Mesendoderm (in vitro differentiated cells): ENCODE results near the gene AGXT.

Source experiments
- DNase-seq: peaks from one replicate; pipeline ENCODE4 v3.0.0; 2013
- H2AK5ac ChIP-seq: 2 replicates; pipeline ENCODE4 v1.6.1; 2013; ENCODE audit warnings: low read length, inconsistent platforms
- H2BK120ac ChIP-seq: 2 replicates; pipeline ENCODE4 v1.6.1; 2013; ENCODE audit warnings: low read depth, mild to moderate bottlenecking, low read length, moderate library complexity, mixed read lengths
- H2BK15ac ChIP-seq: replicated peaks from 2 replicates; pipeline ENCODE4 v1.6.1; 2013; ENCODE audit warnings: low read depth, mild to moderate bottlenecking, moderate library complexity
- H2BK5ac ChIP-seq: 2 replicates; pipeline ENCODE4 v1.6.1; 2013; ENCODE audit warnings: low read length, inconsistent platforms
- H3K18ac ChIP-seq: 2 replicates; pipeline ENCODE4 v1.6.1; 2013; ENCODE audit warnings: mild to moderate bottlenecking, low read length, mixed read lengths
- H3K23ac ChIP-seq: one replicate; pipeline ENCODE4 v1.6.1; 2013; ENCODE audit warnings: low read length
- H3K27ac ChIP-seq: 2 replicates; pipeline ENCODE4 v1.5.1; 2013; ENCODE audit warnings: low read depth, mild to moderate bottlenecking, inconsistent platforms, low read length, moderate library complexity
- H3K27me3 ChIP-seq: 2 replicates; pipeline ENCODE4 v1.6.1; 2013; ENCODE audit warnings: low read length, control low read depth, mild to moderate bottlenecking, inconsistent platforms; ENCODE audit not compliant: insufficient read depth, poor library complexity
- H3K36me3 ChIP-seq: 2 replicates; pipeline ENCODE4 v1.6.1; 2013; ENCODE audit warnings: low read length, inconsistent platforms; ENCODE audit not compliant: control insufficient read depth, insufficient read depth
- H3K4ac ChIP-seq: one replicate; pipeline ENCODE4 v1.6.1; 2013; ENCODE audit warnings: low read depth, mild to moderate bottlenecking, low read length, moderate library complexity
- H3K4me1 ChIP-seq: 2 replicates; pipeline ENCODE4 v1.6.1; 2013; ENCODE audit warnings: low read depth, low read length, inconsistent platforms; ENCODE audit not compliant: control insufficient read depth
- H3K4me2 ChIP-seq: 2 replicates; pipeline ENCODE4 v1.6.1; 2013; ENCODE audit warnings: low read length
- H3K4me3 ChIP-seq: 2 replicates; pipeline ENCODE4 v1.5.1; 2013; ENCODE audit warnings: mild to moderate bottlenecking, low read length
- H3K56ac ChIP-seq: one replicate; pipeline ENCODE4 v1.6.1; 2013; ENCODE audit warnings: low read length
- H3K79me1 ChIP-seq: 2 replicates; pipeline ENCODE4 v1.6.1; 2013; ENCODE audit warnings: low read length, inconsistent platforms
- H3K79me2 ChIP-seq: 2 replicates; pipeline ENCODE4 v1.6.1; 2013; ENCODE audit warnings: mild to moderate bottlenecking, low read length; ENCODE audit not compliant: control insufficient read depth, insufficient read depth
- H3K9ac ChIP-seq: 2 replicates; pipeline ENCODE4 v1.6.1; 2013; ENCODE audit warnings: low read length, inconsistent platforms
- H4K5ac ChIP-seq: one replicate; pipeline ENCODE4 v1.6.1; 2013; ENCODE audit warnings: low read length
- H4K8ac ChIP-seq: one replicate; pipeline ENCODE4 v1.6.1; 2013; ENCODE audit warnings: low read depth, mild to moderate bottlenecking, control low read depth, low read length, moderate library complexity
- WGBS: extraction: QIAGEN DNeasy Blood & Tissue Kit; methylation state at CpG from one replicate; pipeline ENCODE4 v1.1.7; 2013; ENCODE audit warnings: low lambda C conversion rate, missing lambda C conversion rate; ENCODE audit not compliant: insufficient coverage; ENCODE audit errors: extremely low coverage; 5-methylcytosine and 5-hydroxymethylcytosine counted together

Gene AGXT

GRCh38 chr2:240895656-240896388 is 27.2 kb downstream of the AGXT start, which contains the start of gene MAB21L4:
Gene MAB21L4 (minus strand): TSS chr2:240896156. CDS start chr2:240895997, 159 bp downstream.
- Histone ChIP-seq H3K18ac (no peak within 1 kb of the TSS), H4K8ac (no peak within 1 kb of the TSS), H3K79me2 (no peaks in the 10 kb centered on the region), H2AK5ac (no peak within 1 kb of the TSS), H2BK15ac (no peak within 1 kb of the TSS), H3K27ac (no peak within 1 kb of the TSS), H3K79me1 (no peaks in the 10 kb centered on the region), H3K4ac (peak within 1 kb of the TSS; percentile 17), H3K4me1 (no peaks in the 10 kb centered on the region), H3K4me3 (no peak within 1 kb of the TSS), H2BK5ac (no peak within 1 kb of the TSS), H3K27me3 (no peaks in the 10 kb centered on the region), H3K9ac (no peak within 1 kb of the TSS), H3K23ac (no peak within 1 kb of the TSS), H3K36me3 (no peaks in the 10 kb centered on the region), H2BK120ac (no peak within 1 kb of the TSS), H3K56ac (no peak within 1 kb of the TSS), H3K4me2 (no peak within 1 kb of the TSS), H4K5ac (no peak within 1 kb of the TSS)
- WGBS, result no CpG with 5 or more reads among the region's 24 CpGs
- peak; percentile 77 for DNase-seq

- Histone ChIP-seq H3K56ac (no peak overlapping the region), H3K23ac (no peak overlapping the region), H3K4me1 (no peaks in the 10 kb centered on the region), H4K8ac (no peak overlapping the region), H3K9ac (no peak overlapping the region), H3K27ac (no peak overlapping the region), H2BK120ac (no peak overlapping the region), H4K5ac (no peak overlapping the region), H3K4ac (peak overlapping the region; percentile 17), H3K79me2 (no peaks in the 10 kb centered on the region), H3K18ac (no peak overlapping the region), H3K4me3 (no peak overlapping the region), H2AK5ac (no peak overlapping the region), H3K79me1 (no peaks in the 10 kb centered on the region), H2BK15ac (no peak overlapping the region), H3K36me3 (no peaks in the 10 kb centered on the region), H2BK5ac (no peak overlapping the region), H3K4me2 (no peak overlapping the region), H3K27me3 (no peaks in the 10 kb centered on the region)
- WGBS, result no CpG with 5 or more reads among the region's 7 CpGs
- no peak for DNase-seq
Observed at GRCh38 chr2:240896394-240896793, 27.8 kb downstream of the AGXT start.

GRCh38 chr2:240896871-240897692 is 28.5 kb downstream of the AGXT start:
- Histone ChIP-seq H3K27ac (no peak overlapping the region), H2BK15ac (no peak overlapping the region), H3K56ac (no peak overlapping the region), H3K36me3 (no peaks in the 10 kb centered on the region), H4K5ac (no peak overlapping the region), H3K79me2 (no peaks in the 10 kb centered on the region), H3K4me1 (peaks cover 2% of the 10 kb centered on the region), H2BK120ac (no peak overlapping the region), H3K18ac (no peak overlapping the region), H3K9ac (no peak overlapping the region), H3K23ac (no peak overlapping the region), H3K4ac (no peak overlapping the region), H3K4me2 (no peak overlapping the region), H2AK5ac (no peak overlapping the region), H3K4me3 (no peak overlapping the region), H3K27me3 (no peaks in the 10 kb centered on the region), H3K79me1 (no peaks in the 10 kb centered on the region), H2BK5ac (no peak overlapping the region), H4K8ac (no peak overlapping the region)
- WGBS, result no CpG with 5 or more reads among the region's 23 CpGs
- no peak for DNase-seq

GRCh38 chr2:240898108-240898730 is 29.6 kb downstream of the AGXT start:
- no peak overlapping the region for H2BK5ac ChIP-seq
- H3K79me1 ChIP-seq, result no peaks in the 10 kb centered on the region
- no peak for DNase-seq
- no peak overlapping the region for H2BK120ac ChIP-seq
- no peaks in the 10 kb centered on the region for H3K27me3 ChIP-seq
- peak overlapping the region; percentile 42 for H3K56ac ChIP-seq
- no peak overlapping the region for H2AK5ac ChIP-seq
- H3K4me2 ChIP-seq, result no peak overlapping the region
- WGBS, result no CpG with 5 or more reads among the region's 17 CpGs
- no peak overlapping the region for H2BK15ac ChIP-seq
- H3K4me1 ChIP-seq, result peaks cover 4% of the 10 kb centered on the region
- no peak overlapping the region for H4K8ac ChIP-seq
- no peak overlapping the region for H3K18ac ChIP-seq
- H3K36me3 ChIP-seq, result no peaks in the 10 kb centered on the region
- no peaks in the 10 kb centered on the region for H3K79me2 ChIP-seq
- H3K4me3 ChIP-seq, result no peak overlapping the region
- H3K23ac ChIP-seq, result no peak overlapping the region
- no peak overlapping the region for H3K27ac ChIP-seq
- no peak overlapping the region for H4K5ac ChIP-seq
- no peak overlapping the region for H3K9ac ChIP-seq
- H3K4ac ChIP-seq, result no peak overlapping the region

- Histone ChIP-seq H3K4me2 (no peak overlapping the region), H3K9ac (no peak overlapping the region), H3K27ac (no peak overlapping the region), H3K18ac (no peak overlapping the region), H3K4me1 (peaks cover 4% of the 10 kb centered on the region), H3K36me3 (no peaks in the 10 kb centered on the region), H3K27me3 (no peaks in the 10 kb centered on the region), H3K79me2 (no peaks in the 10 kb centered on the region), H3K56ac (peak overlapping the region; percentile 42), H2BK120ac (no peak overlapping the region), H2AK5ac (no peak overlapping the region), H4K8ac (no peak overlapping the region), H3K4me3 (no peak overlapping the region), H2BK5ac (no peak overlapping the region), H3K4ac (no peak overlapping the region), H3K23ac (no peak overlapping the region), H2BK15ac (no peak overlapping the region), H4K5ac (no peak overlapping the region), H3K79me1 (no peaks in the 10 kb centered on the region)
- no peak for DNase-seq
- WGBS, result no CpG with 5 or more reads among the region's 23 CpGs
Observed at GRCh38 chr2:240898731-240899467, 30.3 kb downstream of the AGXT start.
